ENCODE measurements around the gene GPATCH8. TPM values are rescaled to one million over a fixed set of nuclear protein-coding genes. Genes with fewer than 3 reads are reported as not detected.

GPATCH8 gene
- total and polyA plus RNA-seq, 2 donors (not counting 3 experiments of a cell fraction or from before 2014, with no cell fraction given) = 14.6 to 35.3 TPM

- H3K9me3 ChIP-seq (replicated peaks; ENCODE audit: control insufficient read depth, insufficient read depth, low read length) = no peaks in the 10 kb centered on the region
- TF ChIP-seq JUN (IDR thresholded peaks at IDR 0.05; ENCODE audit: borderline replicate concordance, insufficient read depth, insufficient read length, low read depth) (no peak), FOS (IDR thresholded peaks at IDR 0.05; ENCODE audit: borderline replicate concordance, insufficient read depth, low read length) (no peak), POLR2AphosphoS5 (IDR thresholded peaks at IDR 0.05; ENCODE audit: insufficient read depth, low read depth, low read length) (no peak), CTCF (IDR thresholded peaks at IDR 0.05; ENCODE audit: extremely low read depth in 1 of 2, insufficient read depth in 1 of 2, low read depth in 1 of 2, low read length in 2 of 2) (no peak), EZH2 (IDR thresholded peaks at IDR 0.05; ENCODE audit: borderline replicate concordance, low read depth, low read length, severe bottlenecking) (no peak), MYC (IDR thresholded peaks at IDR 0.05; ENCODE audit: low read depth, low read length) (no peak), GATA2 (IDR thresholded peaks at IDR 0.05; ENCODE audit: insufficient read depth, insufficient read length, low read depth, low read length) (no peak), POLR2A (IDR thresholded peaks at IDR 0.05; ENCODE audit: low read depth, low read length) (no peak), MAX (IDR thresholded peaks at IDR 0.05; ENCODE audit: insufficient read depth, insufficient read length) (no peak)
- no peaks in the 10 kb centered on the region for H4K20me1 ChIP-seq (replicated peaks; ENCODE audit: control insufficient read depth, extremely low read depth, insufficient read depth, low read length)
- POLR2A ChIA-PET = no interaction called here
- H3K36me3 ChIP-seq (ENCODE audit: control insufficient read depth in 2 of 2, extremely low read depth in 1 of 2, insufficient read depth in 2 of 2, low read length in 2 of 2) = no peaks in the 10 kb centered on the region
- no peaks in the 10 kb centered on the region for H3K4me1 ChIP-seq (ENCODE audit: control insufficient read depth, extremely low read depth, insufficient read depth, low read length)
- DNase-seq (ENCODE audit: low read depth, low spot score) (no peak), FAIRE-seq (no peak)
- H3K4me2 ChIP-seq (ENCODE audit: insufficient read depth, low read length) = no peak overlapping the region
- no peak overlapping the region for H3K4me3 ChIP-seq (replicated peaks in 1 of 3; ENCODE audit: insufficient read depth in 1 of 3, low read depth in 1 of 3, low read length in 3 of 3)
- H2AFZ ChIP-seq (ENCODE audit: low read depth, low read length) = no peak overlapping the region
- BruUV-seq (replicated peaks) = no TSS peak
- H3K27ac ChIP-seq (ENCODE audit: insufficient read depth, low read depth, low read length) = no peak overlapping the region
- no peaks in the 10 kb centered on the region for H3K9me1 ChIP-seq (replicated peaks; ENCODE audit: control insufficient read depth, extremely low read depth, insufficient read depth, low read length)
- intact Hi-C loops (cut with micrococcal nuclease) (no loop called here), dilution Hi-C loops (cut with MboI; ENCODE audit: extremely low pct_ligation_motif_present, low sequenced_read_pairs) (no loop called here)
- no peak overlapping the region for H3K9ac ChIP-seq (replicated peaks; ENCODE audit: extremely low read depth, insufficient read depth, low read length)
- peaks cover 0 to 3% of the 10 kb centered on the region in 2 experiments for H3K27me3 ChIP-seq (ENCODE audit: control insufficient read depth in 2 of 2, insufficient read depth in 2 of 2, low read length in 2 of 2)
- CTCF ChIA-PET = interaction anchor here (1.5 to 1.6 kb wide), 2 partner anchors 15 to 145 kb away, joined by 4 to 6 read pairs; partner anchors contain the start of gene FAM171A2
- no peaks in the 10 kb centered on the region for H3K79me2 ChIP-seq (ENCODE audit: control insufficient read depth, insufficient read depth, low read length)
These were observed 125.0 kb downstream of the GPATCH8 start for GRCh38 chr17:44378171-44378705.

All from endothelial cell of umbilical vein (primary cell).